ENCODE data around the gene HNRNPF. TPM values are rescaled to one million over a fixed set of nuclear protein-coding genes. Genes with fewer than 3 reads are reported as not detected.

Gene HNRNPF
- total and polyA plus RNA-seq, 4 donors = 79.1 to 237 (median 176) TPM

DNA sequence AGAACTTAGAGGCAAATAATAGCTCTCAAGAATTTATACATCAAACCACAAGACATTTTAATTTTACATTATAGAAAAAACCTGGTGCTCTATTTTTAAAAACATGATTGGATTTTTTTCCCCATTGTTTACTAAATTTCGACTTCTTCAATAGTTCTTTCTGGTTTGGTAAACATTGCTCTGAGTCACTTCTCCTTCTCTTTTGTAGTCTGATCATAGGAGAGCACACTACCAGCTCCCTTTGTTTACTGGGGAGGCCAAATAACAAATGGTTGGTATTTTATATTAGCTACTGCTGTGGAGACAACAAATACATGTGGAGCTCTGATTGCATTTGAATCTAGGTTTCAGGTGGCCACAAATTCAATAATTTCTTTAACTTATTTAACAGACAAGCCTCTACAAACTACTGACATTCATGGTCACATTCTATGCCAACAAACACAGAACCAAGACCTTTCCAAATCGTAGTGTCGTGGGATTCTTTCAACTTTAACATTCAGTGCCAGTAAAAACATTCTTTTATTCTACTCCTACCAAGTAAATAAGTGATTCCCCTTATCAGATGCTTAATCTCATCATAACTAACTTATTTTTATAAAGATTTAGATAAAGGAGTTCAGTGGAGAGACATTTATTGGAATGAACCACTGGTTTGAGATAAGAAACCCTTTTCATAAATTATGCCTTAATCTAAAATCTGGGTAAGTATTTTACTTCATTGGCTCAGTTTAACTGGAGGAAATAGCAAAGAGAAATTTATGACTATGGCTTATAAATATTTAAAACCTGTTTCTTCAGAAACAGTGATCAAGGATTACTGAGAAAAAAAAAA, 55.3 kb downstream of the HNRNPF start:
- no peak overlapping the region for H3K9ac ChIP-seq (ENCODE audit: insufficient read depth in 1 of 2, low read length in 2 of 2)
- DNase-seq = no peak
- H3K27me3 ChIP-seq (ENCODE audit: control insufficient read depth in 3 of 3, insufficient read depth in 3 of 3, low read length in 2 of 3) = peaks cover 0 to 6% (median 2%) of the 10 kb centered on the region in 3 donors
- no peak for TF ChIP-seq CTCF (IDR thresholded peaks at IDR 0.05; ENCODE audit: control extremely low read depth, extremely low read depth)
- H3K36me3 ChIP-seq (ENCODE audit: control insufficient read depth in 4 of 4, insufficient read depth in 4 of 4, low read length in 4 of 4) = no peaks in the 10 kb centered on the region
- 41 to 64% methylated on average over 3 of the region's 3 CpGs for WGBS, 2 donors
- H3K4me3 ChIP-seq = no peak overlapping the region
- no peaks in the 10 kb centered on the region for H3K4me1 ChIP-seq (ENCODE audit: control insufficient read depth in 5 of 5, insufficient read depth in 5 of 5, low read length in 5 of 5)
- no peaks in the 10 kb centered on the region for H3K9me3 ChIP-seq (ENCODE audit: control insufficient read depth in 4 of 4, insufficient read depth in 3 of 4, low read length in 3 of 4)
- no peak for ATAC-seq (ENCODE audit: insufficient read depth, low FRiP score)
- H3K27ac ChIP-seq (ENCODE audit: low read depth in 1 of 2, low read length in 1 of 2) = no peak overlapping the region

DNA sequence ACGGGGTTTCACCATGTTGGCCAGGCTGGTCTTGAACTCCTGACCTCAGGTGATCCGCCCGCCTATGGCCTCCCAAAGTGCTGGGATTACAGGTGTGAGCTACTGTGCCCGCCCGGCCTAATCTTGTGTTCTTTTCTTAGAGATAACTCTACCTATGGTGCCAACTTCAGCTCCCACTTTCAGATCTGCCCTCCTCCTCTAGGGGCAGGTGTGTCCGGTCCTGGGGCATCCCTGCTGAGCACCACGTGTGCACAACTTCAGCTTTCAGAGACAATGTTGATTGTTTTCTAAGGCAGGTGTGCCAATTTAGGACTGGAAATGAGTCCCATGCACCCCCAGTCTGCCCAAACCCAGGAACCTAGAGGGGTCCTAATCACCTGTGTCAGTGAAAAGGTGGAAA, 56.0 kb downstream of the HNRNPF start:
- Histone ChIP-seq H3K4me1 (ENCODE audit: control insufficient read depth in 5 of 5, insufficient read depth in 5 of 5, low read length in 5 of 5) (peaks cover 0 to 3% (median 0%) of the 10 kb centered on the region in 5 donors), H3K9ac (ENCODE audit: insufficient read depth in 1 of 2, low read length in 2 of 2) (no peak overlapping the region), H3K27me3 (ENCODE audit: control insufficient read depth in 3 of 3, insufficient read depth in 3 of 3, low read length in 2 of 3) (peaks cover 0 to 6% (median 2%) of the 10 kb centered on the region in 3 donors), H3K4me3 (no peak overlapping the region), H3K27ac (ENCODE audit: low read depth in 1 of 2, low read length in 1 of 2) (no peak overlapping the region), H3K36me3 (ENCODE audit: control insufficient read depth in 4 of 4, insufficient read depth in 4 of 4, low read length in 4 of 4) (no peaks in the 10 kb centered on the region), H3K9me3 (ENCODE audit: control insufficient read depth in 4 of 4, insufficient read depth in 3 of 4, low read length in 3 of 4) (no peaks in the 10 kb centered on the region)
- no peak for ATAC-seq (ENCODE audit: insufficient read depth, low FRiP score)
- TF ChIP-seq CTCF (IDR thresholded peaks at IDR 0.05; ENCODE audit: control extremely low read depth, extremely low read depth) = no peak
- 70 to 78% methylated on average over 7 of the region's 7 CpGs for WGBS, 2 donors
- no peak for DNase-seq

GRCh38 chr10:43351301-43351700, 57.7 kb downstream of the HNRNPF start:
- Histone ChIP-seq H3K27ac (ENCODE audit: low read depth in 1 of 2, low read length in 1 of 2) (no peak overlapping the region), H3K36me3 (ENCODE audit: control insufficient read depth in 4 of 4, insufficient read depth in 4 of 4, low read length in 4 of 4) (no peaks in the 10 kb centered on the region), H3K27me3 (ENCODE audit: control insufficient read depth in 3 of 3, insufficient read depth in 3 of 3, low read length in 2 of 3) (peaks cover 0 to 6% (median 2%) of the 10 kb centered on the region in 3 donors), H3K4me1 (ENCODE audit: control insufficient read depth in 5 of 5, insufficient read depth in 5 of 5, low read length in 5 of 5) (peaks cover 0 to 3% (median 0%) of the 10 kb centered on the region in 5 donors), H3K9me3 (ENCODE audit: control insufficient read depth in 4 of 4, insufficient read depth in 3 of 4, low read length in 3 of 4) (no peaks in the 10 kb centered on the region), H3K4me3 (no peak overlapping the region), H3K9ac (ENCODE audit: insufficient read depth in 1 of 2, low read length in 2 of 2) (no peak overlapping the region)
- no peak for TF ChIP-seq CTCF (IDR thresholded peaks at IDR 0.05; ENCODE audit: control extremely low read depth, extremely low read depth)
- DNase-seq (no peak), ATAC-seq (ENCODE audit: insufficient read depth, low FRiP score) (no peak)
- 72 to 84% methylated on average over 14 of the region's 14 CpGs for WGBS, 2 donors

Measured in lung (tissue), 12 donors.